AG20443 (cell line): ENCODE measurements around the gene ECM1.

Experiments used
- DNase-seq: peaks from one replicate; pipeline ENCODE4 v3.0.0; 2012; ENCODE audit warnings: low spot score, mixed read lengths

ECM1 gene

GRCh38 chr1:150545486-150546032 lies 37.6 kb downstream of the ECM1 start:
- DNase-seq: no peak

DNA sequence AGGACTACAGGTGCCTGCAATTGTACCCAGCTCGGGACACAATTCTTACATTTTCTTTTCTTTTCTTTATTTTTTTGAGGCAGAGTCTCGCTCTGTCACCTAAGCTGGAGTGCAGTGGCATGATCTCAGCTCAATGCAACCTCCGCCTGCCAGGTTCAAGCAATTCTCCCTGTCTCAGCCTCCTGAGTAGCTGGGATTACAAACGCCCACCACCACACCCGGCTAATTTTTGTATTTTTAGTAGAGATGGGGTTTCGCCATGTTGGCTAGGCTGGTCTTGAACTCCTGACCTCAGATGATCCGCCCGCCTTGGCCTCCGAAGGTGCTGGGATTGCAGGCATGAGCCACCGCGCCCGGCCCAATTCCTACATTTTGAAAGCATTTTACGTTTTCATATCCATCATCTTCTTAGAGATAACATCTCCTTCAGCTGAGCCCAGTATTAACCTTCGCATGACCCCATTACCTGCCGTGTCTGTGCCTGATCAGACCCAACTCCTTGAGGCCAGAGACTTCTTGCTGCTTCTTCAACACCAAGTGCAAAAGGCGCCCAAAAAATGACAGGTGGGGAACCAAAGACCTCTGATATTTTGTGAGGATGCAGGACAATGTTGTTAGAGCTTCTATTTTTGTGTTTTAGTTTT lies 38.5 kb downstream of the ECM1 start:
- DNase-seq: no peak

- no peak for DNase-seq
These were observed 40.4 kb downstream of the ECM1 start for GRCh38 chr1:150548324-150548631.

DNA sequence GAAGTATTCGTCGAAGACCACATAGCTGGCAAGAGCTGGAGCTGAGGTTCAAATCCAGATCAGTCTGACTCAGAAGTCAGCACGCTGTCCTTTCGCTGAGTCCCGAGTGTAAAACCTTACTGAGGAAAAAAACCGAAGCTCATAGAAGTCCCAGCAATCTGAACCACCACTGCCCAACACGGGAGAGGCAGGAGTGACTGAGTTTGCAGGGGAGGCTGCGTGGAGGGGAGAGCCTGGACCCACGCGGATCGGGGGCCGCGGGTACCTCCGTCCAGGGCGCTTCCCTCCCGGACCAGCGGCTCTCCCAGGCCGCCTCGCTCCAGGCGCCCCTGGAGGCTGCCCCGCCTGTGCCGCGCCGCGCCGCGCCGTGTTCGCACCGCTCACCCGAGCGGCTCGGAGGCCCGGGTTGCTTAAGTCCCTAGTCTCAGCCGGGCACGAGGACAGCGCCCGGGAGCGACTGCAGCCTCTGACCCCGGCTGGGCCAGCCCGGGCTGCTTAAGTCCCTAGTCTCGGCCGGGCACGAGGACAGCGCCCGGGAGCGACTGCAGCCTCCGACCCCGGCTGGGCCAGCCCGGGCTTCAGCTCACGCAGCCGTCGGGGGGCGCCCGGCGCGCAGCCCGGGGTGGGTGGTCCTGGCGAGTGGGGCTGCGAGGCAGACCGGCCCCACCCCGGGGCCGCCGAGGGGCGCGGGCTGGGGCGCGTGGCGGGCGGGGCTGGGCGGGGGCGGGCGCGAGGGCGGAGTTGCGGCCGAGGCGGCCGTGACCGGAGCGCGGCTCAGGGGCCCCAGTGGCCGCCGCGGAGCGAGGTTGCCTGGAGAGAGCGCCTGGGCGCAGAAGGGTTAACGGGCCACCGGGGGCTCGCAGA lies 41.0 kb downstream of the ECM1 start, which contains the start of gene ADAMTSL4:
ADAMTSL4 (plus strand) TSS at position 777 of the 864 bp plus-strand sequence. CDS start 2,881 bp downstream, outside the sequence.
- peak; percentile 80 for DNase-seq

GRCh38 chr1:150549496-150550221 lies 41.8 kb downstream of the ECM1 start:
- DNase-seq: peak; percentile 66

DNA sequence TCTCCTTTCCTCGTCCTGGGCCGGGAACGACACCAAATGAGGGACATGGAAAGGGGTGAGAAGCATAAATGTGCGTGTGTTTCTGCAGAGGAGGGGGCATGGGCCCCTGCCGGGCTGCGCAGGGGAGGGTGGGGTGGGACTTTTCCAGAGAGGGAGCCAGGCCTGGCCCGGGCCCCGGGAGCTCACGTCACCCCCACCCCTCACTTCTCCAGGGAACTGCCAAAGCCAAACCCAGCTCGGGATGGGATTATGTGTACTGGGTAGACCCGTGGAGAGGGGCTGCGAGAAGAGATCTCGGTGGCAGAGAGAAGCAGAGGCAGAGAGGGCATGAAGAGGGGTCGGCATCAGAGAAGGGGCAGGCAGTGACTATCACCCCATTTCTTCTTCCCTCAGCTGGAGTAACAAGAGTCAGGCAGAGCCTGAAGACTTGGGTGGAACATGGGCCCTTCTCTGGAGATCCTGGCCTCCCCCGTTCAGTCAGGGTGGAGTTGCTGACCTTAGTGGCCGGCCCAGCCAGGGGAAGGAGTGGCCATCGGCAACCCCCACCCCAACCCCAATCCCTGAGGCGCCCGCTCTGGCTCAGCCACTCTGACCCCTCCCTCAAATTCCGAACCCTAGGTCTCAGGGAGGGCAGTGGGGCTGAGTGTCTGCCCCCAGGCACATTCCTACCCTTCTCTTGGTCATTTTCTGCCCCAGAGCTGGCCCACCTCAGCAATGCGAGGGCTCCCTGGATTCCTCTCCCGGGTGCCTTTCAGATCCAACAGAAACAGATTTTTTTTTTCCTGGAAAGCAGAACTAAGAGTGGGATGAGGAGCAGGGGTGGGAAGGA lies 42.5 kb downstream of the ECM1 start:
- peak; percentile 35 for DNase-seq

DNA sequence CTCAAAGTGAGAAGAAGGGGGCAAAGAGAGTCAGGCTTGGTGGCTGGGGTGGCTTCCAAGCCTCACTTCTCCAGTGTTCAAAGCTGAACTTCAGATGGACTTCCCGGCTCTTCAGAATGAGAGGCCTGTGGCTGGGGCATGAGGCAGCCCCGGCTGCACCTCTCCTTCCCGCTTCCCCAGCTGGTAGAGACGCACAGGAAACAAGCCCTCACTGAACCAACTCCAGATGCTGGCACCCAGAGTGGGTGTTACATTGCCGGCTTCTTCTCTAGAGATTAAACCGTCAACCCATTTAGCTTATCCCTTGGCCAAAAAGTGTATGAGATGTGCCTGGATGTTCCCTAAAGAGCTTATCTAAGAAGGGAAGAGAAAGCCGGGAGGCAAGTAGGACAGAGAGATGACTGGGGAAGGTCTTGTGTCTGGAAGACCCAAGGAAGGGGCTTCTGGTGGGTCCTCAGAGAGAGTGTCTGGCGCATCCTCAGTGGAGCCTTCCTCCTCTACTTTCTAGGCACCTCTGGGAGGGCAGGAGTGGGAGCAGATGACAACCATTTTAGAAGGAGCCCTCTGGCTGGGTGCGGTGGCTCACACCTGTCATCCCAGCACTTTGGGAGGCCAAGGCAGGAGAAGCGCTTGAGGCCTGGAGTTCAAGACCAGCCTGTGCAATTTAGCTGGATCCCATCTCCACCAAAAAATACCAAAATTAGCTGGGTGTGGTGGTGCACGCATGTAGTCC lies 43.3 kb downstream of the ECM1 start:
- peak; percentile 21 for DNase-seq

DNA sequence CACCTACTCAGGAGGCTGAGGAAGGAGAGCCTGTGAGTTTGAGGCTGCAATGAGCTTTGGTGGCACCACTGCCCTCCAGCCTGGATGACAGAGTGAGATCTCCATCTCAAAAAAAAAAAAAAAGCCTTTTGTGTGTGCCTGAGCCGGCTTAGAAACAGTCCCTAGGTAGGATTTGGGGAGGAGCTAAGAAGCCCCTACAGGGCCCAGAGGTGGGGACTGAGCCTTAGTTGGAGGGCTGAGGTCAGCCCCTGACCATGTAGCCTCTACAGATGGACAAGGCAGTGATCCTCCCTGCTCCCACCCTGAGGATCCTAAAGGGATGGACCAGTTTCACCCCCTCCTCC lies 43.8 kb downstream of the ECM1 start:
- no peak for DNase-seq

DNA sequence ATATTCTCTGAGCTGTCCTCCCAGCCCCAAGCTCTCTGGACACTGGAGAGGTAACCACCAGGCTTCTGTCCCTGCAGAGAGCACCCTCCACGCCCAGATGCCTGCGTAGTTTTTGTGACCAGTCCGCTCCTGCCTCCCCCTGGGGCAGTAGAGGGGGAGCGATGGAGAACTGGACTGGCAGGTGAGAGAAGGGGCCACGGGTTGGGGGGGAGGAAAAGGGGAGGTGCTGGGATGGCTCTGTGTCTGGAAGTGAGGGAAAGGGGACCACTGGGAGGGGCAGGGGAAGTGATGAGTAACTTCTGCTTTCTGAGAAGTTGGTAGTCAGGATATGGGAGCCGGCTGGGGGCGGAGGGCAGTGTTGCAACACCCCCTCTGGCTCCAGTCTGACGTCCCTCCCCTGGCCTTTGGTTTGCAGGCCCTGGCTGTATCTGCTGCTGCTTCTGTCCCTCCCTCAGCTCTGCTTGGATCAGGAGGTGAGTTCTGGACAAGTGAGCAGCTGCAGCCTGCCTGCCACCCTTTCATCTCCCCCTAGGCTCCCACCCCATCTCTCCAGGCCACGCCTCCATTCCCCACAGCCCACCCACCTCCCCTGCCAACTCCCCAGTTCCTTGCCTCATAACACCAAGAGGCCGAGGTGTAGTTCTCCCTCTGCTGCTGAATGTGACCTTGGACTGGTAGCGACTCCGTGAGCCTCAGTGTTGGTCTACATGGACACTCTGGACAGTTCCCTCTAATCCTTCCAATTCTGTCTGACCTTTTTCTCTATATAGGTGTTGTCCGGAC lies 44.4 kb downstream of the ECM1 start:
- peak; percentile 92 for DNase-seq

DNA sequence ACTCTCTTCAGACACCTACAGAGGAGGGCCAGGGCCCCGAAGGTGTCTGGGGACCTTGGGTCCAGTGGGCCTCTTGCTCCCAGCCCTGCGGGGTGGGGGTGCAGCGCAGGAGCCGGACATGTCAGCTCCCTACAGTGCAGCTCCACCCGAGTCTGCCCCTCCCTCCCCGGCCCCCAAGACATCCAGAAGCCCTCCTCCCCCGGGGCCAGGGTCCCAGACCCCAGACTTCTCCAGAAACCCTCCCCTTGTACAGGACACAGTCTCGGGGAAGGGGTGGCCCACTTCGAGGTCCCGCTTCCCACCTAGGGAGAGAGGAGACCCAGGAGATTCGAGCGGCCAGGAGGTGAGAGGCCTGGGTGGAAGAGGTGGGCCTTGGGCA lies 45.0 kb downstream of the ECM1 start:
- no peak for DNase-seq

- DNase-seq: no peak
These were observed 45.6 kb downstream of the ECM1 start for GRCh38 chr1:150553392-150554085.

- no peak for DNase-seq
These were observed 46.2 kb downstream of the ECM1 start for GRCh38 chr1:150554086-150554452.

DNA sequence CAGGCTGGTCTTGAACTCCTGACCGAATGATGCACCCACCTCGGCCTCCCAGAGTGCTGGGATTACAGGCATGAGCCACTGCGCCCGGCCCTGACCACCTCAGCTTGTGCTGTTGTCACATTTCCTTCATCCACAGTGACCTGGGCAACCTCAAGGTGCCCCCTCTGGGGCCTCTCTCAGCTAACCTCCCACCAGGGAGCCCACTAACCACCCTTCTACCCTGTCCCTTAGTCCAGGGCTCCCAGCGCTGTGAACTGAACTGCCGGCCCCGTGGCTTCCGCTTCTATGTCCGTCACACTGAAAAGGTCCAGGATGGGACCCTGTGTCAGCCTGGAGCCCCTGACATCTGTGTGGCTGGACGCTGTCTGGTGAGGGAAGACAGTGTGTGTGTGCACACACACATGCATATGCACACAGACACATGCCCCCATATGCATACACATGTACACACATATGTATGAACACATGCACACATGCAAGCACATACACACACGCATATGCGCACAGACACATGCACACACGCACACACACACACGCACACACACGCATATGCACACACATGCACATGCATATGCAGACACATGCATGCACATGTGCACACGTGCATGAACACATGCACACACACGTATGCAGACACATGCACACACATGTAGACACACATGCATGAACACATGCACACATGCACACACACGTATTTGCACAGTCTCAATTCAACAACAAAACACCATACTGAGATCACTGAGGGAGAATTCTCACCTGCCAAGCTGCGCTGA lies 47.5 kb downstream of the ECM1 start:
- DNase-seq: no peak

- DNase-seq: no peak
These were observed 48.3 kb downstream of the ECM1 start for GRCh38 chr1:150555971-150556865.

DNA sequence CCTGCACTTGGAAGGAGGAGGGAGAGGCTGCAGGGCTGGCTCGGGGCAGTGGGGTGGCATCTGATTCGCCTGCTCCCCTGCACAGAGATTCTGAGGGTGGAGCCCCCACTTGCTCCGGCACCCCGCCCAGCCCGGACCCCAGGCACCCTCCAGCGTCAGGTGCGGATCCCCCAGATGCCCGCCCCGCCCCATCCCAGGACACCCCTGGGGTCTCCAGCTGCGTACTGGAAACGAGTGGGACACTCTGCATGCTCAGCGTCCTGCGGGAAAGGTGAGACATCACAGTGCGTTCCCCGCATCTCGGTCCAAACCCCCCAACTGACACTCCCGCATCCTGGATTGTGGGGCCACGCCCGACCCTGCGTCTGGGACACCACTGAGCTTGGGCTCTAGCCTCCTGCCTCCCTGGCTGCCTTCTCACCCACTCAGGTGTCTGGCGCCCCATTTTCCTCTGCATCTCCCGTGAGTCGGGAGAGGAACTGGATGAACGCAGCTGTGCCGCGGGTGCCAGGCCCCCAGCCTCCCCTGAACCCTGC lies 49.2 kb downstream of the ECM1 start:
- no peak for DNase-seq

DNA sequence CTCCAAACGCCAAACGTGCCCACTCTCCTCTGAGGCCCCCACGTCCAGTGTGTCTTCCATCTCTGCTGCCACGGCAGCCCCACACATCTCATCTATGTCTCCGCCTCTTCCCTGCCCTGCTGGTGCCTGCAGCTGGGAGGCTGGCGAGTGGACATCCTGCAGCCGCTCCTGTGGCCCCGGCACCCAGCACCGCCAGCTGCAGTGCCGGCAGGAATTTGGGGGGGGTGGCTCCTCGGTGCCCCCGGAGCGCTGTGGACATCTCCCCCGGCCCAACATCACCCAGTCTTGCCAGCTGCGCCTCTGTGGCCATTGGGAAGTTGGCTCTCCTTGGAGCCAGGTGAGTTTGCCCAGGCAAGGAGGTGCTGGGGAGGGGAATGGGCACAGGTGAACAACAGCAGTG lies 49.9 kb downstream of the ECM1 start:
- DNase-seq: no peak

DNA sequence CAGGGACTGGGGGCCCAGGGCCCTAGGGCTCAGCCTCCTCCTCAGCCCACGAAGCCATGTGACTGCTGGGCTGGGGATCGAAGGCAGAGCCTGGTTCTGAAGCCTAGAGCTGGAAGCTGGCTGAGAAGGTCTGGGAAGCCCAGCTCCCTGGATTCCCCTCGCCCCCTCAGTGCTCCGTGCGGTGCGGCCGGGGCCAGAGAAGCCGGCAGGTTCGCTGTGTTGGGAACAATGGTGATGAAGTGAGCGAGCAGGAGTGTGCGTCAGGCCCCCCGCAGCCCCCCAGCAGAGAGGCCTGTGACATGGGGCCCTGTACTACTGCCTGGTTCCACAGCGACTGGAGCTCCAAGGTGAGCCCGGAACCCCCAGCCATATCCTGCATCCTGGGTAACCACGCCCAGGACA lies 50.4 kb downstream of the ECM1 start:
- DNase-seq: no peak
